DMS79 treated with DMSO at 0.1 percent for 48 hours (cell line): Measurements from ENCODE around the gene EIF3B.
A peak's percentile ranks its signal among the peaks of the same experiment; 100 is the strongest.
"Not testable (repeated sequence)": the region's sequence is repeated elsewhere in the genome, so short reads cannot be mapped to it uniquely, and the experiment has no call there.

ENCODE experiments used
- DNase-seq: peaks from one replicate; lab custom pipeline; 2025; lab: John Stamatoyannopoulos, UW

Gene EIF3B

GRCh38 chr7:2403014-2403717, 48.5 kb downstream of the EIF3B start, which contains the start of gene CHST12:
TSS of gene CHST12 (plus strand) at chr7:2403611. CDS start at chr7:2432640, 29,029 bp downstream.
- peak; percentile 83 for DNase-seq

GRCh38 chr7:2403718-2404648, 49.4 kb downstream of the EIF3B start:
- DNase-seq = no peak

GRCh38 chr7:2404714-2405119, 50.1 kb downstream of the EIF3B start:
- no peak for DNase-seq

DNA sequence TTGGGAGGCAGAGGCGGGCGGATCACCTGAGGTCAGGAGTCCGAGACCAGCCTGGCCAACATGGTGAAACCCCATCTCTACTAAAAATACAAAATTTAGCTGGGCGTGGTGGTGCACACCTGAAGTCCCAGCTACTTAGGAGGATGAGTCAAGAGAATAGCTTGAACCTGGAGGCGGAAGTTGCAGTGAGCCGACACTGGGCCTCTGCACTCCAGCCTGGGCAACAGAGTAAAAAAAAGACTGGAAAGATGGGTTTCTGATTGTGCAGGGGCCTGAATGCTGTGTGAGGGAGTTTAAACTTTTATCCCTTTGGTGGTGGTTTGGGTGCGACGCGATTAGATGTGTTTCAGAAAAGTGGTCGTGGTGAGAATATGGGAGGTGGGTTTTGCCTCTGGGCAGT, 50.6 kb downstream of the EIF3B start:
- no peak for DNase-seq

DNA sequence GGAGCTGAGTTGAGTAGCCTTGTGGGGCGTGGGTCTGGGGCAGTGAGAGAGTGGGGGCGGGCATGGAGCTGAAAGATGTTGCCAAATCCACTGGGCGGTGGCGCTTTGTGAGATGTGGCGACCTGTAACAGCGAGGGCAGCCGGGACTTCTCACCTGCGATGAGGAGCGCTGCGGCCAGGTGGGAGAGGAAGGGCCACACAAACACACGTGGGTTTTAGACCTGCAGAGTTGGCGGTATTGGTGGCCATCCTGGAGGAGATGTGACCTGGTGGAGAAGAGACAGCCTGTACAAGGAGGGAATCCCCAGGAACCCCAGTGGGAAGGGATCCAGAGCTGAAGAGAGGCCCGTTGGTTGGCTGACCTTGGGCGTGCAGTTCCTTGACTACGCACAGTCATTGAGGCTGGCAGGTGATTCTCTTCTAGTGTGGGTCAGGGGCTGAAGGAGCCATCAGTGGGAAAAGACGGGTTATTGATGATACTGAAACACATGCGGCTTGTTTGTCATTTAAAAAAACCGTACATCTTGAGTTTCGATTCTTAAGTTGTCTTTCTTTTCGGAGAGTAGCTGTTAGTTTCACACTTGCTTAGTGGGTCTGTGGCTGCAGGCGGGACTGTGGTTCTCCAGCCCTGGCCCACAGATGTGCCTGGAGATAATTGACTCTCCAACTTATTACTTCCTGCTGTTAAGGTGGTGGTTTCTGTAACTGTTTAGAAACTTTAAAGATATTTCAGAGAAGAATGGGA, 51.1 kb downstream of the EIF3B start:
- no peak for DNase-seq

GRCh38 chr7:2409745-2410414, 55.3 kb downstream of the EIF3B start:
- DNase-seq = no peak

- DNase-seq = no peak
Observed at GRCh38 chr7:2411049-2411448, 56.4 kb downstream of the EIF3B start.

GRCh38 chr7:2411815-2412586, 57.4 kb downstream of the EIF3B start:
- DNase-seq = no peak

DNA sequence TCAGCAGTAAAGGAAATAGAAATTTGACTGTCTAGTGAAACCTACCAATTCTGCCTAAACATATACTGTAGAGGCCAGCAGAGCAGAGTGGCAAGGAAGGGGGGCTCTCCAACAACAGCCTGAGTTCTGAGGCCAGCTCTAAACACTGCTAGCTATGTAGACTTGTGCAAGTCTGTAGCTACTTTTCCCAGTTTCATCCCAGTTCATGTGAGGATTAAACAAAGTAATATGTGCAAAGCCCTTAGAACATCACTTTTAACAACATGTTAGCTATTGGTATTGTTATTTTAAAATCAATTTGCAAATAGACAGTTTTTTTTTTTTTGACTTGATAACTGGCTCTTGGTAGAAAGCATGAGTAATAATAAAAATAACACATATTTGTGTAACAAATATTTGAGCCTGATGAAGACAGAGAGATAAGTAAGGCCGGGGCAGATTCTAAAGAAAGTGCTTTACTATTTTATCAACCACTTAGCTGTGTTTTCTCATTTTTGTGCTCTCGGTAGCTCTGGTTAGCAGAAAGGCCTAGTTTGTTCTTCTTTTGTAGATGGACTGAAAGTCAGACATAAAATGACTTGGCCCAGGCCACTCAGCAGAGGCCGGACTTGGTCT, 58.1 kb downstream of the EIF3B start:
- DNase-seq = no peak

- no peak for DNase-seq
Observed at GRCh38 chr7:2416063-2416462, 61.4 kb downstream of the EIF3B start.

GRCh38 chr7:2416650-2417049, 62.0 kb downstream of the EIF3B start:
- no peak for DNase-seq

GRCh38 chr7:2417178-2417577, 62.6 kb downstream of the EIF3B start:
- DNase-seq = not testable (repeated sequence)

DNA sequence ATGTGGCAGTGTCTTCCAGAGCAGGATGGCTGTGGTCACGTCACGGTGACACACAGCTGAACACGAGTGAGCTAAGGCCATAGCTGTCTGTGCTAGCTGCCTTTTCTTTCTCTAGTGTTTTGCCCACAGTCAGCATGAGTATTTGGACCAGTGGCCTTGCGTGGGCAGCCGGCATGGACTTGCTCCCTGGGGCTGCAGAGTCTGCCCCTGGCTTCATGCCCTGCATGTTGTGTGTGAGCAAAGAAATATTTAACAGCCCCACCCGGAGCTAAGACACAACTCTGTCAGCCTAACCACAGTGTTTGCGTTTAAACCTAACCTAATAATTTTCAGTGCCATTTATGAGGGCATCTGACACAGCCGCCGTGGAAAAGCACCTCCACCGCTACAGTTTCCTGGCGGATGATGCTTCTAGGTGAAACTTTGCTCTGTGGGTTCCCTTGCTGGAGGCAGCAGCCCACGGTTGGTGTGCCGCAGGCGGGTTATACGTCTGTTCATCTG, 63.4 kb downstream of the EIF3B start:
- DNase-seq = no peak

GRCh38 chr7:2420216-2420933, 65.7 kb downstream of the EIF3B start:
- no peak for DNase-seq

- no peak for DNase-seq
Observed at GRCh38 chr7:2421943-2422310, 67.3 kb downstream of the EIF3B start.

GRCh38 chr7:2425749-2426148, 71.1 kb downstream of the EIF3B start:
- DNase-seq = no peak
